T-helper 9 cell (primary cell): ENCODE data around the gene ADAM10.
"Not testable (repeated sequence)": the region's sequence is repeated elsewhere in the genome, so short reads cannot be mapped to it uniquely, and the experiment has no call there.

Source experiments
- DNase-seq: peaks from one replicate; pipeline ENCODE4 v3.0.0-alpha.2; 2020

Gene ADAM10

DNA sequence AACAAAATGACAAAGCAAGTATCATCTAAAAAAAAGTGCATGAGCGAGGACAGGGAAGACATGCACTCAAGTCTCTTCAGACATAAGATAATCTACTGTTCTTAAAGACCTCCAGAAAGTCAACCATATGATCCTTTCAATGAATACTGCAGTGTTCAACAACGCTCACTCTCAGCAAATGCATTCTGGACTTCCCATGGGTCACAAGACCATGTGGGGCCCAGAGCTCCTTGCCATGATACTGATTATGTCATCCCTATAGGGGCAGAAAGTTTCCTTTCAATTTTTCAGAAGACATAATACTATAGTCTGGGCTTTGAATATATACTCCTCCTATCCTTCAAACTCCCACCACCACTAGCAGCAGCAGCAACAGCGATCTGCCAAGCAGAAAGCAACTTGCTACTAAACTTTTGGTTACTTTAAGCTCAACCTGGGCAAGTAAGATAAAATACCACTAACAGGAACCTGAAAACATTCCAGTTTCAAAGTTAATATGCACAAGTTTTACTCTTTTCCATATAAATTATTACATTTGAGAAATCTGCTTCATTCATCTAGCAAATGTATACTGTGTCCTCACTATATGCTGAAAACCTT is 143.5 kb downstream of the ADAM10 start:
- no peak for DNase-seq

DNA sequence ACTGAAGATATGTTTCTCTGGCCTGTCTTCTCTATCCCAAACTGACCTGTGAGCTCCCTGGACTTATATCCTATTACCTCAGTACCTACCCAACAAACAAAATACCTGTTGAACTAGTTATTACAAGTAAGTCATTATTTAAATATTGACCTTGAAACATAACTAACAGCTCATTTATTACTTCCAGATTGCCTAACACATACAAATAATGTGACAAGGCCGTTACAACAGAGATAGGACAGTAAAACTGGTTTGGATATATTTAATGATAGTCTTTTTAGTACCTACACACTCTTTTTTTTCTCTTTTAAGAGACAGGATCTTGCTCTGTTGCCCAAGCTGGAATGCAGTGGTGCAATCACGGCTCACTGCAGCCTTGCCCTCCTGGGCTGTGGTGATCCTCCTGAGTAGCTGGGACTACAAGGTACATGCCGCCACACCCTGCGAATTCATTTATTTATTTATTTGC is 145.0 kb downstream of the ADAM10 start:
- DNase-seq = no peak

DNA sequence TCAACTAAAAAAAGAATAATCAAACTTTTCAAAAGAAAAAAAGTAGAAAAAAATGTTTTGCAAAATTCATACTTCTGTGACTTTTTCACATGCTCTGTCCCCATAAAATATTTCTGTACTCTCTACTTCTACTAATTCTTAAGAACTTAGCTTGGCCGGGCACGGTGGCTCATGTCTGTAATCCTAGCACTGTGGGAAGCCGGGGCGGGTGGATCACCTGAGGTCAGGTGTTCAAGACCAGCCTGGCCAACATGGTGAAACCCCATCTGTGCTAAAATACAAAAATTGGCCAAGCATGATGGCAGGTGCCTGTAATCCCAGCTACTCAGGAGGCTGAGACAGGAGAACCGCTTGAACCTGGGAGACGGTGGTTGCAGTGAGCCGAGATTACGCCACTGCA is 145.6 kb downstream of the ADAM10 start:
- DNase-seq = not testable (repeated sequence)

DNA sequence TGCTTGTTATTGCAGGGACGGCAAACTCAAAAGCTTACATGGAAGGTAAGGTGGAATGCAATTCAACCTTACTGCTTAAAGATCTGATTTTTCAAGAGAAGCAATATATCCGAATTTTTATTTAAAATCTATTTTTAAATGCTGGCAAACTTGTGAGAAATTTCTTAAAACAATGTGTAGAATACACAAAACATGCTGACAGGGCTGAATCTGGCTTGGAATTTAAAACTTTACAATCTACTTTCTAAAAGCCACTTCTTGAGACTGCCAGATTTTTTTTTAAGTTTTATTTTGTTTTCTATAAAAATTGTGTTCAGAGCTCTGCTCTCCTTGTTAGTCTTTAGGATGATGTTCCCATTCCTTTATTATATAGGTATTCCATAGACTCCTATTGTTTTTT is 146.7 kb downstream of the ADAM10 start:
- DNase-seq = no peak

DNA sequence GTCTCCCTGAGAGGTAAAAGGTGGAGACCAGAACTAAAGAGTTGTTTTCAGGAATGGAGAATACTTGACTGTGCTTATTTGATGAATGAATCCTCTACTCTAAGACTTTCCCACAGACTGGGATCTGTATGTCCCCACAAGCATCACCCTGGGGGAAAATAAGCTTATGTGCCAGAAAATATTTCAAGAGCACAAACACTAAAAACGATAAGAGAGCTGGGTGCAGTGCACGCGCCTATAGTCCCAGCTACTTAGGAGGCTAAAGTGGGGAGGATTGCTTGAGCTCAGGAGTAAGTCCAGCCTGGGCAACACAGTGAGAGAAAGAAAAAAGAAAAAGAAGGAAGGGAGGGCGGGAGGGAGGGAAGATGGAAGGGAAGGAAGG is 150.7 kb downstream of the ADAM10 start:
- no peak for DNase-seq

DNA sequence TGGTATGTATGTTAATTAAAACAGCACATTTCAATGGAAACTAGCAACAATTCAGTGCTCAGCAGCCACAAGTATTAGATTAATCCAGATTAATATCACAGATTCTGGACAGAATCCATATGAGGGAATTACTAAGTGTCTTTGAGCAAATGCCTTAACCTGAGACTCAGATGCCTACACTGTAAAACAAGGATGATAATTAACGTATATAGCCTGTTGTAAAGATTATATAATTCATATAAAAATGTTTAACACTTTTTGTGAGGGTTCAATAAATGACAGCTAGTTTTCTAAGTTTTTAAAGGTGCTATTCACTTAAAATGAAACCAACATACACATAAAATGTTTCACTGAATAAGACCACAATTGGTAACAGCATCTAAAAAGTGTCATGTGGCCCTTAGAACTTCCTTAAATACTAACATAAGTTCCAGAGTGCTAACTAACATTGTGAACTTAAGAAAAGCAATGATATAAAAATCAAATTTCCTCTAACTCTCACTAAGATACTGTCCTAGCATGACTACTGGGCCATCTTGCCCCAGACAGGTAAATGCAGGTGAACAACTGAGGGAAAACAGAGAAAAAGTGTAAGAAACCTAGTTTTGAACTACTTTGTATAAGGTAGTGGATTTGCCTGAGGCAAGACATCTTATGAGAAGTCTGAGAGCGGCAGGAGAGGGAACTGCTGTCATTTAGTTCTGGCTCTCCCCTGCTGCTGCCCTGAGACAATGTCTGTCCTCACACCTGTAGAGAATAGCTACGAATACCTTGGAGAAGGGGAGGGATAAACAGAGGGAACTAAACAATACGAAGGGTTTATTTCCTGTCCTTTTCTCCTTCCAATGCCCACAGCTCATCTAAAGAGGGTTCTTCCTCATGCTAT is 151.3 kb downstream of the ADAM10 start:
- no peak for DNase-seq

DNA sequence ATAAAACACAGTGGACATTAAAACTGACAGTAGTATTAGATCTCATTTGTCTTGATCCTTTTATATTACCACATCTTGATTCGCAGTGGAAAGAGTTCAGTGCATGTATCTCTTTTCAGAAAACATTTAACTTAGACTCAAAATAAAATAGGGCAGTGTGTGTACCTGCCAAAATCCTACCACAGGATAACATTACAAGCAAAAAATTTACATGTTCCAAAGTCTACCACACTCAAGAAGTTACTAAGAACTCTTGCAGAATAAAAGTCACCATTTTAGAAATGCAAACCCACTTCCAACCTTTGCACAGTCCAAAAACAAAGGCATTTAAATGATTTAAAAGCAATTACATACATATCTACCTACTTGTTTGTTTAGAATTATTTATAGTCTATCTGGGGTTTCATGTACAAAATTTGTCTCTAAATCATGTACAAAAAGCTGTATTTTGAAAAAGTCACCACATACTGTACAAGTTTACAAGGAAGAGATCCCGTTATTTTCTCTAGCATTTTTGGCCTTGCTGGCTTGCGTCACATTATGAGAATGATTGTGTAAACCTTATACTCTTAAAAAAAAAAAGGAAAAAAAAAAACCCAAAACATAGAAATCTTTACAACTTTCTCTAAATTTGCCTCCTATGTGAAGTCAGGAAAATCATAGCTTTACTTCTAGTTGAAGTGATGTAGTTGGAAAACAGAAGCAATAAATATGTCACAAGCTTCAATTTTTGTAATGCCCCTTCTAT is 153.8 kb downstream of the ADAM10 start:
- no peak for DNase-seq

DNA sequence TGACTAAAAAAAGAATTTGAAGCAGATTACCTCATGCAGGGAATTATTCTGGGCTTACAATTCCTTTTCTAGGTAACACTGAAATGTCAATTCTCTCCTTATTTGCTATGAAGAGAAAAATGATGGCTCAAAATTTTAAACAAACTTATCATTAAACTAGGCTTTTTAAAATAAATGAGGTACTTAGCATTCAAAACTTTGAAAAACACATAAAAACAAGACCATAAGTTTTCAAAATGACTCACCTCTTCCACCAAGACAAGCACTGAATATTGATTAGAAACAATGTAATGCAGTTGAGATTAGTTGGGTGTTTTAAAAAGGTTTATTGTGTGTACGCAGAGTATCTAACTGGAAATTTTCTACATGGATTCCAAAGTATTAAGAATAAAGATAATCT is 154.6 kb downstream of the ADAM10 start:
- DNase-seq = no peak

DNA sequence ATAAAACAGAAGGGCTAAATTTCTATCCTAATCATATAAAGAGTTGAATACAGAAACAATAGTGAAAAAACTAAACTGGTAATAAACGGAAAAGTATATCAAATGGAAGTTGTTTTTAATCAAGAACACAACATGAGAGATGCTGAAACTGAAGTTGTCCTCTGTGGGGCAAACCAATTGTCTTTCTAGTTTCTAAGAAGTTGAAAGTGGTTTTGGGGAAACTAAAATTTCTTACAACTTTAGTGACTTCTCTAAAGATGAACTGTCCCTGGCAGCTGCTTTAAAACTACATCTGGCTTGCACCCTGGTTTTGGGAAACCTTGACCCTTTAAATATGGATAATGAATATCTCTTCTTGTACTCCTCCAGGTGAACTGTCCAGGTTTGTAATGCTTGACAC is 155.6 kb downstream of the ADAM10 start:
- no peak for DNase-seq

DNA sequence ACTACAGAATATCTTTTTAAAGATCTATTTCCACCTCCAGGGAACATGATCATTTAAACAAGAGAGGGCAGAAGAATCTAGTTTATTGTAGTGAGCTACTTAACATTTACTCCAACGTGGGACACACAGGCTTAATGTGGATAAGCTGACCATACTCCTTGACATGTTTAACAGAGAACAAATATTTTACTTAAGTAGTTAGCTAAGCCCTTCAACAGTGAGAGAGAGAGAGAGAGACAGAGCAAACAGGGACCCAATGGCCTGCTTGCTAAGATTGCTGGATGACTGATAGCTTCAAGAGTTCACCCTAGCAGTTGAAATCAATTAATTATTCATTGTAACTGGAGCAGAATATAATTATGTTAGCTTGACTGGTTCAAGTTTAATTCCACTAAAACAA is 158.6 kb downstream of the ADAM10 start:
- no peak for DNase-seq

DNA sequence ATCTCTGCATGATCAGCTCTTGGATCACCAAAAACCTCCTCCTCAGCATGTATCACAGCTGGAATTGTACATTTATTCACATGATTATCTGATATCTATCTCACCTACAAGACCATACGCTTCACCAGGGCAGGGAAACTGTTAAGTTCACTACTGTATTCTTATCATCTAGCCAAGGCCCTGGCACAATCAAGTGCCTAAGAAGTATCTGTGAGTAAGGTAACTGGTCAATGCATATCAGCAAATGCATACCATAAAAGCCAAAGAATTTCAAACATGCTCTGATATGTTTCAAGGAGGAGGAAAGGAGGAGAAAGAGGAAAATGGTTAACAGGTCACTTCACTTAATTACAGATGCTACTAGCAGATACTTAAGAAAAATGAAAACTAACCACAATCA is 159.3 kb downstream of the ADAM10 start:
- no peak for DNase-seq

- DNase-seq = no peak
Observed at GRCh38 chr15:58589047-58589446, 160.5 kb downstream of the ADAM10 start.

- no peak for DNase-seq
Observed at GRCh38 chr15:58588096-58588495, 161.4 kb downstream of the ADAM10 start.

GRCh38 chr15:58587486-58587885 is 162.0 kb downstream of the ADAM10 start:
- no peak for DNase-seq

GRCh38 chr15:58585693-58586443 is 163.6 kb downstream of the ADAM10 start:
- no peak for DNase-seq

DNA sequence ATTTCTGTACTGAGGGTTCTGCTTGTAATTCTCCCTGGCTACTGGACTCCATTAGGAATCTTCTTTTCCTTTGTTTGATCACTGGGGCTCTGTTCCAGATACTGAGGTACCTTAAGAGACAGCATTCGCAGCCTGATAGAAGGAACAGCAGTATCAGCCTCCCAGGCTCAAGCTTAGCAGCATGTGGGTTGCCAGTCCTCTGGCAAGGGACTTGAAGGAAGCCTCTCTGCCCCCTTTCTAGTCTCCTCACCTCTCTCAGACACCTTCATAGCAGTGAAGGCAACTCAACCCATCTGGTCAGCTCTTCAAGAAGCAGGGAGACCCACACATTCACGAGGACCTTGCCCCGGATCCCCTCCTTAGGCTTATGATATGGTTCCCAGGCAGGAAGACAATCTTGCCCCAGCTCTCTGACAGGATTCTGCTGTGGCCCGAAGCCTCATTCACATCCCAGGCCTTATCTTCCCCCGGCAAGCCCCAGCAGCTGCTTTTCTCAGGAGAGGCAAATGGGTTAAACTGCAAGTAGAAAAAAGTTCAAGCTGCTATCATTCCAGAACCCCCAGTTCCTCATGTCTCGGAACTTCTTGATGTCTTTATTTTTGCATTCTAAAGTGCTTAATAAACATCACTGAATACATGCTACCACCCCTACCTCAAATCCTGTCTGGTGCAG is 164.6 kb downstream of the ADAM10 start:
- DNase-seq = no peak

DNA sequence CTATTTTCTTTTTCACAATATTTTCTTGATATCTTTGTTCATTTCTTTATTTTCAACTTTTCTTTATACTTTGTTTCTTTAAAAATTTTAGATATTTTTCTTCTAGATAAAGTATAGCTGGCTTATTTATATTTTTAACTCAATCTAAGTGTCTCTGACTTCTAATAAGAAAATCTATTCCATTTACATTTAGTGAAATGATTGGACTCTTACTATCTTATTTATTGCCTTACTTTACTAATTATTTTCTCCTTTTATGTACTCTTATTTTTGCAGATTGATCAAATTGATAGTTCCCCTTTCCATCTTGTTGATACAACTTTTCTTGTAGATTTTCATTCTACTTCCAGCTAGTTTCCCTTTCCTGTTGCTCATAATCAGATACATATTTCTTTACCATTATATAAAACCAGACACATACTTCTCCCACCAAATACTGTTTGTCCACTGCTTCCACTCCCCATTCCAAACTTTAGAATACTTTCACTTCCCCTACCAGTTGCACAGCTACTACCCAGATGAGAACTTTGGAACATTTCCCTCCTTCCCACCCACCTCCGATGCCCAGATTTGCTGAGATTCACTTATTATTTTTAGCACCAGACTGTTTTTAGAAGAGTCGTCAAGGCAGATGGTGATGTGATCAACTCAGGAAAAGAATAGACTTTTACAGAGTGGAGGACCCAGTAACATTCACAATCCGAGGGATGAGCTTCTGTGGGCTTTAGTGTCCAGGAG is 166.2 kb downstream of the ADAM10 start:
- DNase-seq = no peak

- no peak for DNase-seq
Observed at GRCh38 chr15:58582160-58582559, 167.3 kb downstream of the ADAM10 start.

- no peak for DNase-seq
Observed at GRCh38 chr15:58576657-58577056, 172.8 kb downstream of the ADAM10 start.

- DNase-seq = no peak
Observed at GRCh38 chr15:58575045-58575786, 174.3 kb downstream of the ADAM10 start.

DNA sequence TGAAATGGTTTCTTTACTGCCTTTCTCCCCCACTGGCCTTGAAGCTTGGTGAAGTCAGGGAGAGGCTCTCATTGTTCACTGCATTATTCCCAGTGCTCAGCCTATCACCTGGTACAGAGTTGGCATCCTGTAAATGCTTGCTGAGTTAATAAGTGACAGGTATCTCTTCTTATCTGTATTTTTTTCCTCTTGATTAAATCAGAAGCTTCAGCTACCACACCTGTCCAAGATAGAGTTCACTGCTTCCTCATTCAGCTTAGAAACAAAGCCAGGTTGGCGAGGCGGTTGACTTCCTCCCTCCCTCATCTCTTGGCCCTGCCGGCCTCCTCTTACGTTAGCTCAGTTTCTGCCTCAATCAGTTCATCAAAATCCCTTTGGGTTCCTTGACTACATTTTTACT is 174.9 kb downstream of the ADAM10 start:
- no peak for DNase-seq
